GM21367 (cell line): ENCODE measurements around the gene EIF2S3.
"Not testable (repeated sequence)": the region's sequence is repeated elsewhere in the genome, so short reads cannot be mapped to it uniquely, and the experiment has no call there.

Source experiments
- ATAC-seq: cut with Tn5 transposase; IDR thresholded peaks from one replicate; pipeline ENCODE4 v1.9.1; 2021; ENCODE audit not compliant: unreplicated experiment

EIF2S3 gene

DNA sequence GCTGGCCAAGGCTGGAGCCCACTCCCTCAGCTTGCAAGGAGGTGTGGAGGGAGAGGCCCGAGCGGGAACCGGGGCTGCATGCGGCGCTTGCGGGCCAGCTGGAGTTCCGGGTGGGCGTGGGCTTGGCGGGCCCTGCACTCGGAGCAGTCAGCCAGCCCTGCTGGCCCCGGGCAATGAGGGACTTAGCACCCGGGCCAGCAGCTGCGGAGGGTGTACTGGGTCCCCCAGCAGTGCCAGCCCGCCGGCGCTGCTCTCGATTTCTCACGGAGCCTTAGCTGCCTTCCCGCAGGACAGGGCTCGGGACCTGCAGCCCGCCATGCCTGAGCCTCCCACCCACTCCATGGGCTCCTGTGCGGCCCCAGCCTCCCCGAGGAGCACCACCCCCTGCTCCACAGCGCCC lies 5.1 kb upstream of the EIF2S3 start:
- ATAC-seq: not testable (repeated sequence)

DNA sequence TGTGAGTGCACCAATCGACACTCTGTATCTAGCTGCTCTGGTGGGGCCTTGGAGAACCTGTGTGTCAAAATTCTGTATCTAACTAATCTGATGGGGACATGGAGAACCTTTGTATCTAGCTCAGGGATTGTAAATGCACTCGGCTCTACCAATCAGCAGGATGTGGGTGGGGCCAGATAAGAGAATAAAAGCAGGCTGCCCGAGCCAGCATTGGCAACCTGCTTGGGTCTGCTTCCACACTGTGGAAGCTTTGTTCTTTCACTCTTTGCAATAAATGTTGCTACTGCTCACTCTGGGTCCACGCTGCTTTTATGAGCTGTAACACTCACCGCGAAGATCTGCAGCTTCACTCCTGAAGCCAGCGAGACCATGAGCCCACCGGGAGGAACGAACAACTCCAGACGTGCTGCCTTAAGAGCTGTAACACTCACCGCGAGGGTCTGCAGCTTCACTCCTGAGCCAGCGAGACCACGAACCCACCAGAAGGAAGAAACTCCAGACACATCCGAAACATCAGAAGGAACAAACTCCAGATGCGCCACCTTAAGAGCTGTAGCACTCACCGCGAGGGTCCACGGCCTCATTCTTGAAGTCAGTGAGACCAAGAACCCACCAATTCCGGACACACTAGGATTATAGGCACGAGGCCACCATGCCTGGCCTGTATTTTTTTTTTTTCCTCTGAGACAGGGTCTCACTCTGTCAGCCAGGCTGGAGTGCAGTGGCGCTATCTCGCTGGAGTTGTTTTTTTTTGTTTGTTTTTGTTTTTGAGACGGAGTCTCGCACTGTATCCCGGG lies 4.0 kb upstream of the EIF2S3 start:
- ATAC-seq: not testable (repeated sequence)

DNA sequence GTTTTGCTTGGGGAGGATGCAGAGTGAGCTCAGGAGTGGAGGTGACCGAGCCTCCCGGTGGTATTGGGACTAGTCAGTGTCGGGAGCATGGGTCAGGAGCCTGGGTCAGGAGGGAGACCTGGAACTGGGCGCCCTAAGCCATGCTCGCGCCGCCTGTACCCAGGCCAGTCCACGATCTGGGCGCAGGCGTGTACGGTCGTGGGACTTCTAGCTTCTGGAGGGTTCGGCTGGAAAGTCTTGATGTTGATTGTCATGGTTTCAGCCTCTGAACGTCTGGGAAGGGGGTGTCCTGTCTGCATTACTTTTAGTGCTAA lies 244 bp downstream of the EIF2S3 start:
- peak; percentile 7 for ATAC-seq

DNA sequence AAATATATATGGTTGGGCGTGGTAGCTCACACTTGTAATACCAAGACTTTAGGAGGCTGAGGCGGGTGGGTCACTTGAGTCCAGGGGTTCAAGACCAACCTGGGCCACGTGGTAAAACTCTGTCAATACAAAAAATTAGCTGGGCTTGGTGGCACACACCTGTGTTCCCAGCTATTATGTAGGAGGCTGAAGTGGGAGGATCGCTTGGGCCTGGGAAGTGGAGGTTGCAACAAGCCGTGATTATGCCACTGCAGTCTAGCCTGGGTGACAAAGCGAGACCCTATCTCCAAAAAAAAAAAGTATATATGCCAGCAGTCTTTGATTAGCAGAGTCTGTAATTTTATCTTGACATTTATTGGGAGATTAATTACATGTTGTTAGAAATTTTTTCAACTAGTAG lies 8.7 kb downstream of the EIF2S3 start:
- ATAC-seq: no peak

DNA sequence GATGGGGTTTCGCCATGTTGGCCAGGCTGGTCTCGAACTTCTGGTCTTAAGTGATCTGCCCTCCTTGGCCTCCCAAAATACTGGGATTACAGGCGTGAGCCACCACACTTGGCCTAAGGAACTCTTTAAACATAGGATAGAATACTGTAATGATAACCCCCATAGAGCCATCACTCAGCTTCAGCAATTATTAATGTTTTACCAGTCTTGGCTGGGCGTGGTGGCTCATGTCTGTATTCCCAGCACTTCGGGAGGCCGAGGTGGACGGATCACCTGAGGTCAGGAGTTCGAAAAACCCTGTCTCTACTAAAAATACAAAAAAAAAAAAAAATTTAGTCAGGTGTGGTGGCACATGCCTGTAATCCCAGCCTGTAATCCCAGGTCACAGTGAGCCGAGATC lies 15.1 kb downstream of the EIF2S3 start:
- ATAC-seq: no peak

DNA sequence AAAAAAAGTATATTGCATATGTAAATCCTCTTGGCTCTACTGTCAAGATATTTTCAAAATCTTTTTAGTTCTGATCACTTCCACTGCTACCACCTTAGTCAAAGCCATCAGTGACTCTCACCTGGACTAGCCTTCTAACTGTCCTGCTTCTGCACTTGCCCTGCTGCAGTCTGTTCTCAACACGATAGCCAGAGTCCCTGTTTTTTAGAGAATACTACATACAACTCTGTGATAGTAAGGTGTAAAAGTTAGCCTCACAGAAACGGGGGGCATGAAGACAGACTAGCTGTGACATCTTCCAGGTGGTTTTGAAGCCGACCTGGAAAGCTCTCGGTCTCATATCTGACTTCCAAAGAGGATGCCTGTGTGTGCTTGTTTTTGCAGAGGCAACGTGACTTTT lies 24.7 kb downstream of the EIF2S3 start:
- ATAC-seq: no peak

DNA sequence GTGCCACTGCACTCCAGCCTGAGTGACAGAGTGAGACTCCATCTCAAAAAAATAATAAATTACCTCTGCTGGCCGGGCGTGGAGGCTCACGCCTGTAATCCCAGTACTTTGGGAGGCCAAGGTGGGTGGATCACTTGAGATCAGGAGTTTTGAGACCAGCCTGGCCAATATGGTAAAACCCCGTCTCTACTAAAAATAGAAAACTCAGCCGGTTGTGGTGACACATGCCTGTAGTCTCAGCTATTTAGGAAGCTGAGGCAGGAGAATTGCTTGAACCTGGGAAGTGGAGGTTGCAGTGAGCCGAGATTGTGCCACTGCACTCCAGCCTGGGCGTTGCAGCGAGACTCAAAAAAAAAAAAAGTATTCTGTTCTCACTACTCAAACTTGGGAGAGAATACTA lies 25.5 kb downstream of the EIF2S3 start:
- ATAC-seq: not testable (repeated sequence)

DNA sequence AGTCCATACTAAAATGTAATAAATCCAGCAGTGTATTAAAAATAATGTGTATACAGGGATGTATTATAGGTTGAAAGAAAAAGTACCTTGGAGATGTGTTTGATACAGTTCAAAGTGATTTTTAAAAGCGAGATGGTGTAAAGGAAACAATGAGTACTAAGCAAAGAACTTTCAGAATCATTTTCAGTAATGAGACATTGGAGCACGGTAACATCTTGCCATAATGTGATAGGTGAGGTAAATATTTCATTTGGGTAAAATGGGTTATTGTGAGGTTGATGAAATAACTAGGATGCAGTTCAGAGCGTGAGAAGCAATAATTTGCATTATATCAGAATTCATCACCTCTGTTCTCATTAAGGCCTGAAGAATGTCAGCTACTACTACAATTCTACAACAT lies 25.9 kb downstream of the EIF2S3 start:
- no peak for ATAC-seq

DNA sequence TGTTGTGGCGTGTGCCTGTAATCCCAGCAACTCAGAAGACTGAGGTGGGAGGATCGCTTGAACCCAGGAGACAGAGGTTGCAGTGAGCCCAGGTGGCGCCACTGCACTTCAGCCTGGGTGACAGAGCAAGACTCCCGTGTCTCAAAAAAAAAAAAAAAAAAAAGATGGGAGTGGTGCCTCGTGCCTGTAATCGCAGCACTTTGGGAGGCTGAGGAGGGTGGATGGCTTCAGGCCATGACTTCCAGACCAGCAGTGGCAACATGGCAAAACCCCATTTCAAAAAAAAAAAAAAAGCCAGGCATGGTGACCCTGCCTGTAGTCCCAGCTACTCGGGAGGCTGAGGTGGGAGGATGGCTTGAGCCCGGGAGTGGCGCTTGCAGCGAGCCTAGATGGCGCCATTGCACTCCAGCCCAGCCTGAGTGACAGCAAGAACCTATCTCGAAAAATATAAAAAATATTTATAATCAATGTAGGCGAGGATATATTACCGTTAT lies 27.0 kb downstream of the EIF2S3 start:
- ATAC-seq: no peak

DNA sequence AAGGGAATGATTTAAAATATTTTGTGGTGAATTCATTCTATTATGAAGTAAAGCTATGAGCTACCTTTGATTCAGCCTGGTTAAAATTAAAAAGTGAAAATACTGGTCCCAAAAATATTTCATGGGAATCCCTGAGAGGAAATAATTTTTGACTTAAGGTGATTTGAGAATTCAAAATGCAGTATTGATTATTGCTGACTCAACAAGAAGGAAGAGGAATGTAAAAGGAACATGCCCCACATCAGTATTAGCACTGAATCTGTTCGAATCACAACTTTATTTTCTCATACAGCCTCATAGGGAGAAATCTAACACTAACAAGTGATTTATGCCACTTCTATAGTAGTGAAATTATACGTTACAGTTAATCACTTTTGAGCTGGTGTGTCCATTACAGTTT lies 27.7 kb downstream of the EIF2S3 start:
- no peak for ATAC-seq

DNA sequence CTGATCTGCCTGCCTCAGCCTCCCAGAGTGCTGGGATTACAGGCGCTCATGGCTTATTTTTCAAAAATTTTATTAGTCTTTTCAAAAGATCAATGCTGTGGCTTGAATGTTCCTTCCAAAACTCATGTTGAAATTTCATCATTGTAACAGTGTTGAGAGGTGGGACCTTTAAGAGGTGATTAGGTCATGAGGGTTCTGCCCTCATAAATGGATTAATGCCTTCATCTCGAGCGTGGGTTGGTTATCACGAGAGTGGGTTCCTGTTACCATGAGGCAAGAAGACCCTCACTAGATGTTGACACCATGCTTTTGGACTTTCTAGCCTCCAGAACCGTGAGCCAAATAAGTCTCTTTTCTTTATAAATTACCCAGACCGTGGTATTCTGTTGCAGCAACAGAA lies 30.3 kb downstream of the EIF2S3 start:
- ATAC-seq: no peak

DNA sequence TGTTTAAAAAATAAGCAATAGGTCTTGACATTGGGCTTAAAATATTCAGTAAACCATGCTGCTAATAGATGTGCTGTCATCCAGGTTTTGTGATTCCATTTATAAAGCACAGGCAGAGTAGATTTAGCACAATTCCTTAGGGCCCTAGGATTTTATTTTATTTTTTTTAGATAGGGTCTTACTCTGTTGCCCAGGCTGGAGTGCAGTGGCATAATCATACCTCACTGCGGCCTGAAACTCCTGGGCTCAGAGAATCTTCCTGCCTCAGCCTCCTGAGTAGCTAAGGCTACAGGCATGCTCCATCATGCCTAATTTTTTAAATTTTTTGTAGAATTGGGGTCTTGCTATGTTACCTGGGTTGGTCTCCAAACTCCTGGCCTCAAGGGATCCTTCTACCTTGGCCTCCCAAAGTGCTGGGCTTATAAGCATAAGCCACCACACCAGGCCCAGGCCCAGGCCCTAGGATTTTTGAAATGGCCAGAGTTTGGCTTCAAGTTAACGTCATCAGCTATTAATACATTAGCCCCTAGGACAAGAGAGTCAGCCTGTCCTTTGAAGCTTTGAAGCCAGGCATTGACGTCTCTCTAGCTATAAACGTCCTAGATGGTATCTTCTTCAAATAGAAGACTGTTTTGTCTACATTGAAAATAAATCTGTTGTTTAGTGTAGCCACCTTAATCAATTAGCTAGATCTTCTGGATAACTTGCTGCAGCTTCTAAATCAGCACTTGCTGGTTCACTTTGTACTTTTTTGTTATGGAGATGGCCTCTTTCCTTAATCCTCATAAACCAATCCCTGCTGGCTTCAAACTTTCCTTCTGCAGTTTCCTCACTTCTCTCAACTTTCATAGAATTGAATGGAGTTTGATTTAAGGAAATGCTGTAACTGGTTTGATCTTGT lies 35.8 kb downstream of the EIF2S3 start:
- no peak for ATAC-seq

DNA sequence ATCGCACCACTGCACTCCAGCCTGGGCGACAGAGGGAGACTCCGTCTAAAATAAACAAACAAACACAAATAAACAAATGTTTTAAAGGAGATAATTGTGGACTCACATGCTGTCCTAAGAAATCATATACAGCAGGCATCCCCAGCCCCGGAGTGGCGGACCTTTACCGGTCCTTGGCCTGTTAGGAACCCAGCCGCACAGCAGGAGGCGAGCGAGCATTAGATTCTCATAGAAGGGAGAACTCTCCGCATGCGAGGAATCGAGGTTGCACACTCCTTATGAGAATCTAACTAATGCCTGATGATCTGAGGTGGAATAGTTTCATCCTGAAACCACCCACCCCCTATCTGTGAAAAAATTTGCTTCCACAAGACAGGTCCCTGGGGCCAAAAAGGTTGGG lies 39.0 kb downstream of the EIF2S3 start:
- no peak for ATAC-seq

DNA sequence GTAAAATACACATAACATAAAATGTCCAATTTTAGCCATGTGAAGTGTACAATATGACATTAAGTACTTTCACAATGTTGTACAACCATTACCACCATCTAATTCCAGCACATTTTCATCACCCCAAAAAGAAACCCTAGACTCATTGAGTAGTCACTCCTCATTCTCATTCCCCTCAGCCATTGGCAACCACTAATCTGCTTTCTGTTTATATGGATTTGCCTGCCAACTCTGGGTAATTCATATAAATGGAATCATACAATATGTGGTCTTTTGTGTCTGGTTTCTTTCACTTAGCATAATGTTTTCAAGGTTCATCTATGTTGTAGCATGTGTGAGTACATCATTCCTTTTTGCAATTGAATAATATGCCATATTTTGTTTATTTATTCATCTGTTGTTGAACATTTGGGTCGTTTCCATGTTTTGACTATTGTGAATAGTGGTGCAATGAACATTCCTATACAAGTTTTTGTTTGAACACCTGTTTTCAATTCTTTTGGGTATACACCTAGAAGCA lies 43.0 kb downstream of the EIF2S3 start:
- ATAC-seq: no peak

DNA sequence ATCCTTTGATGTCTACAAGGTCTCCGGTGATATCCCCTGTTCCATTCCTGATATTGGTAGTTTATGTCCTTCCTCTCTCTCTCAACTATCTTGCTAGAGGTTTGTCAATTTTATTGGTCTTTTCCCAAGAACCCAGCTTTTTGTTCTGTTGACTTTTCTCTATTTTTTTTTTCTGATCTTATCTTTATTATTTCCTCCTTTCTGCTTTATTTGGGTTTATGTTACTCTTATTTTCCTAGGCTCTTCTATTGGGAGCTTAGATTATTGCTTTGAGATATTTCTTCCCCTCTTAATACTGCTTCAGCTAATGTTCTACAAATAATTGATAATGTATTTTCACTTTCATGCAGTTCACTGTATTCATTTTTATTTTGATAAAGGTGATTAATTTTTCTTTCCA lies 44.2 kb downstream of the EIF2S3 start:
- no peak for ATAC-seq

DNA sequence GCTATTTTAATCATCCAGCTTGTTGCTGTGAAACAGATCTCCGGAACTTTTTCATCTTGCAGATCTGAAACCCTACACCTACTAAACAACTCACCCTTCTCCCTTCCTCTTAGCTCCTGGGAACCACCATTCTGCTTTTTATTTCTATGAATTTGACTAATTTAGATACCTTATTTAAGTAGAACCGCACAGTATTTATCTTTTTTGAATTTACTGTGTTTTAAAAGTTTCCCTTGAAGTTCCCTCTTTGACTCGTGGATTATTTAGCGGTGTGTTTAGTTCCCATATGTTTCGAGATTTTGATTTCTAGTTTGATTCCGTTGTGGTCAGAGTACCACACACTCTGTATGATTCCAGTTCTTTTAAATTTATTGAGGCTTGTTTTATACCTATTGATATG lies 44.6 kb downstream of the EIF2S3 start:
- no peak for ATAC-seq

DNA sequence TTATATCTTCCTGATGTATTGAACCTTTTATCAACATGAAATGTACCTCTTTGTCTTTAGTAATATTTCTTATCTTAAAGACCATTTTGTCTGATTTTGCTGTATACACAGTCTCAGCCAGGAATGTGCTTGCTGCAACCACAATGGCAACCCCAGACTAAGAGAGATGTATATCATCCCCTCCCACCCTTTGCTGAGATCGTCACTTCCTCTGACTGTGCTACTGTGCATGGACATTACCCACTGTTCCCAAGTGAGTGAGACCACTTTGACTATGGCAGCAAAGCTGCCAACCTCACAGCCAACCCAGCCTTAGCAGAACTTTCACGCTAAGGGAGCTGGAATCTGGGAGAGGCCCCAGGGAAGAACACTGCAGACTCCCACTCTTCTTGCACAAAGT lies 46.0 kb downstream of the EIF2S3 start:
- ATAC-seq: no peak

DNA sequence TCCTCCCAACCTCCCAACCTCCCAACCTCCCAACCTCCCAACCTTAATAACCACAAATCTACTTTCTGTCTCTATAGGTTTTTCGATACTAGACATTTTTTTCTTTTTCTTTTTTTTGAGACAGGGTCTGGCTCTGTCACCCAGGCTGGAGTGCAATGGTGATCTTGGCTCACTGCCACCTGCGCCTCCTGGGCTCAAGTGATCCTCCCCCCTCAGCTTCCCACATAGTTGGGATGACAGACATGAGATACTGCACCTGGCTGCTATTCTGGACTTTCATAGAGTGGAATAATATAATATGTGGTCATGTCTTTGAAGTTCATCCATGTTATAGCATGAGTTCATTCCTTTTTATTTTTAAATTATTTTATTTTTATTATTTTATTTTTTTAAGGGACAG lies 55.3 kb downstream of the EIF2S3 start:
- ATAC-seq: no peak

DNA sequence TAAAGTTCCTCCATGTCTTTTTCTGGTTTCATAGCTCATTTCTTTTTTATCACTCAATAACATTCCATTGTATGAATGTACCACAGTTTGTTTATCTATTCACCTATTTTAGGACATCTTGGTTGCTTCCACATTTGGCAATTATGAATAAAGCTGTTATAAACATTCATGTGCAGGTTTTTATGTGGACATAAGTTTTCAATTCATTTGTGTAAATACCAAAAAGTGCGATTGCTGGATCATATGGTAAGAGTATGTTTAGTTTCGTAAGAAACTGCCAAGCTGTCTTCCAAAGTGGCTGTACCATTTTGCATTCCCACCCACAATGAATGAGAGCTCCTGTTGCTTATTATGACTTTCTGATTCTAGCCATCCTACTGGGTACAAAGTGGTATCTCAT lies 58.4 kb downstream of the EIF2S3 start:
- ATAC-seq: no peak

DNA sequence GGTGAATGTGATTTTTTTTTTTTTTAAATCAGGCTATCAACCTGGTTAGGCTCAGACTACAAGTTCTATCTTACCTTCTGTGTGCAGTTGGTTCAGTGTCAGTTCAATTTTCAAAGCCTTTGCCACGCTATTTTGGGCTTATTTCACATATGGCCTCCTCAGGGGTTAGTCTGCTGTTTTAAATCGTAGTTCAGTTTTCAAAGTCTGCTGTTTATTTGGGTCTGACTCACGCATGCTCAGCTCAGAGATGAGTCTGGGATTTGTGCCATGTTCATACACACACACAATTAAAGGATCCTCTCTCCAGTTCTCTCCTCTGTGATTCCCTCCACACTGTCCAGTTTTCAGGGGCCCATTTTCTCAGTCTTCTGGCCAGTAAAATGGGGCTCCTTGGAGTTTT lies 62.5 kb downstream of the EIF2S3 start:
- no peak for ATAC-seq

DNA sequence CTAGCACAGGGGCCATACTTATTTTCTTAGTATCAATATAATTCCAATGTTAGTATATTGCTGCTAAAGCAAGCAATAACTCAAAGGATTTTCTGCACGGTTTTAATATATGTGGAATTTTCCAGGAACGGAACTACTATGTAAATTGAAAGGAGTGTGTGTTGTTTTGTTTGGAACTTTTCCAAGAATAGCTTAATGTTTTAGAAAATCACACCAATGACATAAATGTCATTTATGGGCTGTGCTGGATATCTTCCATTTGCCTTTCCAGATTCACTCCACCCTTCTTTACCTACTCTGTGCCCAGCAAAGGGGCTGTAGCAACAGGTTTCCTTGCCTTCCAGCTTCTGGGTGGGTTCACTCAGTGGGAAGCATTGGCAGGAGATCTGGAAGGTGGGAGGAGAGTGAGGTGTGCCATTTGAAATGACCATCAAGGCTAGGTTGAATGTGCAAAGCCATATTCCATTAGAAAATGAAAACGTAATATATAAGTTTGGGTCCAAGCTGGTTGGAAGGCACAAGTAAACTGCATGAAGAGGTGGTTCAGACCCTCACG lies 69.6 kb downstream of the EIF2S3 start:
- no peak for ATAC-seq
